Suprapubic skin (tissue), 3 donors: Measurements from ENCODE around the gene NPHP1.

Experiments used
- CTCF ChIP-seq, 2 donors: fragments of 200-600 bp in 1 of 2; fragments of 450-650 bp in 1 of 2; sonication (generic) in 1 of 2; IDR thresholded peaks; one replicate each; pipeline ENCODE4 v1.5.1; 2016 to 2019; ENCODE audit warnings: antibody characterized with exemption in 2 of 2, mild to moderate bottlenecking in 1 of 2, moderate library complexity in 1 of 2
- EP300 ChIP-seq: sonication (generic); formaldehyde crosslinking; IDR thresholded peaks from one replicate; pipeline ENCODE4 v1.6.1; 2017; ENCODE audit warnings: antibody characterized with exemption
- POLR2A ChIP-seq, 2 donors: fragments of 450-650 bp; IDR thresholded peaks; one replicate each; pipeline ENCODE4 v1.6.1; 2017; ENCODE audit warnings: antibody characterized with exemption in 2 of 2, mild to moderate bottlenecking in 2 of 2, moderate library complexity in 2 of 2

GRCh38 chr2:110146945-110147332, 57.9 kb downstream of the NPHP1 start:
- TF ChIP-seq POLR2A (IDR thresholded peaks at IDR 0.05) (no peak), CTCF (IDR thresholded peaks at IDR 0.05) (no peak), EP300 (no peak)
